HL-60 (cell line): Measurements from ENCODE around the gene DPYD.

Source experiments
- GABPA ChIP-seq: IDR thresholded peaks from 2 replicates; pipeline ENCODE4 v1.6.1; 2012; ENCODE audit warnings: low read depth
- POLR2AphosphoS5 ChIP-seq: IDR thresholded peaks from 2 replicates; pipeline ENCODE4 v1.6.1; 2012; ENCODE audit warnings: low read depth
- SPI1 ChIP-seq: IDR thresholded peaks from 2 replicates; pipeline ENCODE4 v1.6.1; 2012; ENCODE audit warnings: low read depth, mild to moderate bottlenecking, borderline replicate concordance
- TF ChIP-seq, protein P1 (sequence below): IDR thresholded peaks from one replicate; pipeline ENCODE4 v1.5.1; 2011; ENCODE audit warnings: low read length, control low read depth, inconsistent platforms; ENCODE audit not compliant: insufficient read depth
- TF ChIP-seq, protein P2 (sequence below): IDR thresholded peaks from 2 replicates; pipeline ENCODE4 v1.6.1; 2012; ENCODE audit warnings: low read depth; ENCODE audit not compliant: insufficient replicate concordance

DNA sequence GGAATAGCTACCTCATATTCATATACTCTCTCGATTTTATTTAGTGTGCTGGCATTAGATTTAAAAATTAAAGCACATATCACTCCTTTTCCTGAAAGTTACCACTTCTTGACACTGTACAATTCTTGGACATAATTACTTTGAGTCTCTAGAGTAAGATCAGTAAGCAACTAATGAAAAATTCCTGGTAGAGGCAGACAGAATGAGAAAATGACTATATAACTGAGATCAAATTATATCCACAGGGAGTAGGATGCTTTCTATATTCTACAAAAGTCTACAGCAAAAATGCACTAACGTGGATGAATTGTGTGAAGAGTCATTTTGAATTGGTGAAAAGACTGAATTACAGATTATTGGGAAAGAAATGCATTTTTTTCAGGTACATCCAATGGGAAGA, 753.6 kb downstream of the DPYD start:
- TF ChIP-seq, protein P1, sequence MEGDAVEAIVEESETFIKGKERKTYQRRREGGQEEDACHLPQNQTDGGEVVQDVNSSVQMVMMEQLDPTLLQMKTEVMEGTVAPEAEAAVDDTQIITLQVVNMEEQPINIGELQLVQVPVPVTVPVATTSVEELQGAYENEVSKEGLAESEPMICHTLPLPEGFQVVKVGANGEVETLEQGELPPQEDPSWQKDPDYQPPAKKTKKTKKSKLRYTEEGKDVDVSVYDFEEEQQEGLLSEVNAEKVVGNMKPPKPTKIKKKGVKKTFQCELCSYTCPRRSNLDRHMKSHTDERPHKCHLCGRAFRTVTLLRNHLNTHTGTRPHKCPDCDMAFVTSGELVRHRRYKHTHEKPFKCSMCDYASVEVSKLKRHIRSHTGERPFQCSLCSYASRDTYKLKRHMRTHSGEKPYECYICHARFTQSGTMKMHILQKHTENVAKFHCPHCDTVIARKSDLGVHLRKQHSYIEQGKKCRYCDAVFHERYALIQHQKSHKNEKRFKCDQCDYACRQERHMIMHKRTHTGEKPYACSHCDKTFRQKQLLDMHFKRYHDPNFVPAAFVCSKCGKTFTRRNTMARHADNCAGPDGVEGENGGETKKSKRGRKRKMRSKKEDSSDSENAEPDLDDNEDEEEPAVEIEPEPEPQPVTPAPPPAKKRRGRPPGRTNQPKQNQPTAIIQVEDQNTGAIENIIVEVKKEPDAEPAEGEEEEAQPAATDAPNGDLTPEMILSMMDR, result no peak
- TF ChIP-seq, protein P2, sequence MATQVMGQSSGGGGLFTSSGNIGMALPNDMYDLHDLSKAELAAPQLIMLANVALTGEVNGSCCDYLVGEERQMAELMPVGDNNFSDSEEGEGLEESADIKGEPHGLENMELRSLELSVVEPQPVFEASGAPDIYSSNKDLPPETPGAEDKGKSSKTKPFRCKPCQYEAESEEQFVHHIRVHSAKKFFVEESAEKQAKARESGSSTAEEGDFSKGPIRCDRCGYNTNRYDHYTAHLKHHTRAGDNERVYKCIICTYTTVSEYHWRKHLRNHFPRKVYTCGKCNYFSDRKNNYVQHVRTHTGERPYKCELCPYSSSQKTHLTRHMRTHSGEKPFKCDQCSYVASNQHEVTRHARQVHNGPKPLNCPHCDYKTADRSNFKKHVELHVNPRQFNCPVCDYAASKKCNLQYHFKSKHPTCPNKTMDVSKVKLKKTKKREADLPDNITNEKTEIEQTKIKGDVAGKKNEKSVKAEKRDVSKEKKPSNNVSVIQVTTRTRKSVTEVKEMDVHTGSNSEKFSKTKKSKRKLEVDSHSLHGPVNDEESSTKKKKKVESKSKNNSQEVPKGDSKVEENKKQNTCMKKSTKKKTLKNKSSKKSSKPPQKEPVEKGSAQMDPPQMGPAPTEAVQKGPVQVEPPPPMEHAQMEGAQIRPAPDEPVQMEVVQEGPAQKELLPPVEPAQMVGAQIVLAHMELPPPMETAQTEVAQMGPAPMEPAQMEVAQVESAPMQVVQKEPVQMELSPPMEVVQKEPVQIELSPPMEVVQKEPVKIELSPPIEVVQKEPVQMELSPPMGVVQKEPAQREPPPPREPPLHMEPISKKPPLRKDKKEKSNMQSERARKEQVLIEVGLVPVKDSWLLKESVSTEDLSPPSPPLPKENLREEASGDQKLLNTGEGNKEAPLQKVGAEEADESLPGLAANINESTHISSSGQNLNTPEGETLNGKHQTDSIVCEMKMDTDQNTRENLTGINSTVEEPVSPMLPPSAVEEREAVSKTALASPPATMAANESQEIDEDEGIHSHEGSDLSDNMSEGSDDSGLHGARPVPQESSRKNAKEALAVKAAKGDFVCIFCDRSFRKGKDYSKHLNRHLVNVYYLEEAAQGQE, result no peak
- no peak for TF ChIP-seq GABPA
- TF ChIP-seq POLR2AphosphoS5, result no peak
- TF ChIP-seq SPI1, result no peak
